SK-N-SH (cell line): ENCODE data around the gene ZGLP1. TPM values are rescaled to one million over a fixed set of nuclear protein-coding genes. Genes with fewer than 3 reads are reported as not detected.

Experiments
- CTCF ChIA-PET: fragments of 300-600, 350-600 bp; formaldehyde crosslinking; extraction: SDS; loops from one replicate; lab custom pipeline; 2021; lab: Yijun Ruan, JAX
- POLR2A ChIA-PET: fragments of 350-600 bp; sonication (Branson Sonifier 250); formaldehyde crosslinking; extraction: SDS; loops from one replicate; lab custom pipeline; 2020; ENCODE audit warnings: antibody characterized with exemption, inconsistent platforms; lab: Yijun Ruan, JAX
- DNase-seq: peaks from one replicate; pipeline ENCODE4 v3.0.0; 2012
- H2AFZ ChIP-seq: fragments of 200-600 bp; sonication (generic); 2 replicates; pipeline ENCODE4 v1.8.1; 2016; ENCODE audit warnings: antibody characterized with exemption, mild to moderate bottlenecking, low read depth
- H3F3A ChIP-seq: fragments of 200-600 bp; sonication (generic); replicated peaks from 2 replicates; pipeline ENCODE3; 2016; ENCODE audit warnings: antibody characterized with exemption, mild to moderate bottlenecking; ENCODE audit not compliant: insufficient read depth
- H3K27ac ChIP-seq, 2 experiments: fragments of 200-500 bp in 1 of 2; fragments of 200-600 bp in 1 of 2; sonication (Bioruptor generic) in 1 of 2; sonication (generic), shearing (Covaris generic) in 1 of 2; 2 replicates each; pipeline versions ENCODE4 v1.5.1 to v1.6.1; 2014 to 2016; ENCODE audit warnings: low read depth in 2 of 2, inconsistent platforms in 1 of 2, low read length in 1 of 2, mild to moderate bottlenecking in 1 of 2, mixed read lengths in 1 of 2
- H3K27me3 ChIP-seq: fragments of 200-600 bp; sonication (generic), shearing (Covaris generic); 2 replicates; pipeline ENCODE4 v1.6.1; 2016; ENCODE audit warnings: mixed run types; ENCODE audit not compliant: insufficient read depth
- H3K36me3 ChIP-seq, 2 experiments: fragments of 200-500 bp in 1 of 2; fragments of 200-600 bp in 1 of 2; sonication (Bioruptor generic) in 1 of 2; sonication (generic) in 1 of 2; replicated peaks in 1 of 2; 2 replicates each; pipeline versions ENCODE3 to v1.5.1; 2014 to 2016; ENCODE audit warnings: low read length in 1 of 2, mild to moderate bottlenecking in 1 of 2; ENCODE audit not compliant: insufficient read depth in 2 of 2, control insufficient read depth in 1 of 2
- H3K4me1 ChIP-seq, 2 experiments: fragments of 200-500 bp in 1 of 2; fragments of 200-600 bp in 1 of 2; sonication (Bioruptor generic) in 1 of 2; sonication (generic), shearing (Covaris generic) in 1 of 2; 2 replicates each; pipeline versions ENCODE4 v1.5.1 to v1.6.1; 2014 to 2016; ENCODE audit warnings: low read depth in 1 of 2, low read length in 1 of 2, mixed run types in 1 of 2; ENCODE audit not compliant: insufficient read depth in 2 of 2, control insufficient read depth in 1 of 2
- H3K4me2 ChIP-seq: fragments of 200-600 bp; sonication (generic), shearing (Covaris generic); 2 replicates; pipeline ENCODE4 v1.6.1; 2017; ENCODE audit warnings: mixed run types
- H3K4me3 ChIP-seq, 2 experiments: fragments of 200-500 bp in 1 of 2; fragments of 200-600 bp in 1 of 2; sonication (Bioruptor generic) in 1 of 2; sonication (generic), shearing (Covaris generic) in 1 of 2; 2 replicates each; pipeline versions ENCODE4 v1.5.1 to v1.8.1; 2014 to 2016; ENCODE audit warnings: low read depth in 2 of 2, inconsistent platforms in 1 of 2, low read length in 1 of 2, mild to moderate bottlenecking in 1 of 2, mixed read lengths in 1 of 2, moderate library complexity in 1 of 2
- H3K79me2 ChIP-seq: fragments of 200-600 bp; sonication (generic); 2 replicates; pipeline ENCODE4 v1.8.1; 2017; ENCODE audit warnings: mild to moderate bottlenecking; ENCODE audit not compliant: insufficient read depth
- H3K9ac ChIP-seq: fragments of 200-600 bp; sonication (generic); 2 replicates; pipeline ENCODE4 v1.6.1; 2017; ENCODE audit warnings: mixed run types
- H3K9me2 ChIP-seq: fragments of 200-600 bp; sonication (generic); 2 replicates; pipeline ENCODE4 v1.6.1; 2017; ENCODE audit warnings: mixed run types
- H3K9me3 ChIP-seq: fragments of 200-600 bp; sonication (generic); 2 replicates; pipeline ENCODE4 v1.6.1; 2017; ENCODE audit warnings: mixed run types, mild to moderate bottlenecking, moderate library complexity
- H4K20me1 ChIP-seq: fragments of 200-600 bp; sonication (generic); 2 replicates; pipeline ENCODE4 v1.6.1; 2017; ENCODE audit warnings: mild to moderate bottlenecking, mixed run types; ENCODE audit not compliant: insufficient read depth
- CTCF ChIP-seq: fragments of 200-600 bp; sonication (generic); IDR thresholded peaks from 2 replicates; pipeline ENCODE4 v1.6.1; 2017; ENCODE audit warnings: antibody characterized with exemption, mild to moderate bottlenecking, moderate library complexity
- ELF1 ChIP-seq: IDR thresholded peaks from 2 replicates; pipeline ENCODE4 v1.4.0; 2012
- FOXJ3 ChIP-seq: sonication (generic); formaldehyde crosslinking; IDR thresholded peaks from 2 replicates; pipeline ENCODE4 v1.5.1; 2020; ENCODE audit warnings: mild to moderate bottlenecking, missing genetic modification reagents
- FOXM1 ChIP-seq: IDR thresholded peaks from 2 replicates; pipeline ENCODE4 v1.4.0; 2012; ENCODE audit warnings: low read depth, mild to moderate bottlenecking
- JUND ChIP-seq: IDR thresholded peaks from 2 replicates; pipeline ENCODE4 v1.4.0; 2012
- PBX3 ChIP-seq: IDR thresholded peaks from 2 replicates; pipeline ENCODE4; 2012
- POLR2AphosphoS5 ChIP-seq: IDR thresholded peaks from 2 replicates; pipeline ENCODE4 v1.6.1; 2012; ENCODE audit warnings: low read depth, low read length
- RAD21 ChIP-seq: IDR thresholded peaks from 2 replicates; pipeline ENCODE4 v1.6.1; 2012; ENCODE audit warnings: mild to moderate bottlenecking, low read length
- RCOR1 ChIP-seq: fragments of 150-350 bp; IDR thresholded peaks from 2 replicates; pipeline ENCODE4 v1.6.1; 2017; ENCODE audit warnings: antibody characterized with exemption, low read length
- REST ChIP-seq: IDR thresholded peaks from 2 replicates; pipeline ENCODE4 v1.6.1; 2012; ENCODE audit warnings: mild to moderate bottlenecking, low read depth, low read length, moderate library complexity
- RFX5 ChIP-seq: IDR thresholded peaks from 2 replicates; pipeline ENCODE4 v1.6.1; 2012; ENCODE audit warnings: mild to moderate bottlenecking, improper control_type of control experiment, low read length
- SMC3 ChIP-seq: IDR thresholded peaks from 2 replicates; pipeline ENCODE4 v1.6.1; 2012; ENCODE audit warnings: low read depth, low read length, improper control_type of control experiment
- TCF12 ChIP-seq: IDR thresholded peaks from 2 replicates; pipeline ENCODE4 v1.4.0; 2012
- WGBS: methylation state at CpG from one replicate; pipeline ENCODE4 v1.1.6; 2017; ENCODE audit warnings: low lambda C conversion rate; 5-methylcytosine and 5-hydroxymethylcytosine counted together
- polyA plus RNA-seq, 3 experiments: library from polyadenylated mRNA; depleted of rRNA; stranded (reverse); fragments of >200 nt; gene quantifications; 2 replicates each; pipeline ENCODE4 v1.2.3, GENCODE V29; 2012

The ZGLP1 gene
- polyA plus RNA-seq, 1 of the 3 experiments (the other 2 are of a cell fraction): 1.8 TPM

GRCh38 chr19:10258080-10258710 is 51.4 kb downstream of the ZGLP1 start:
- no peak overlapping the region for H2AFZ ChIP-seq
- no peaks in the 10 kb centered on the region for H4K20me1 ChIP-seq
- POLR2A ChIA-PET: interaction anchor here (0.9 to 1.5 kb wide), 4 partner anchors 11 to 133 kb away, joined by 3 to 4 read pairs (median 3); partner anchors contain the start of gene DNMT1
- H3F3A ChIP-seq: peaks cover 10% of the 10 kb centered on the region
- no peak overlapping the region for H3K9ac ChIP-seq
- H3K27me3 ChIP-seq: no peaks in the 10 kb centered on the region
- no peaks in the 10 kb centered on the region for H3K9me2 ChIP-seq
- no peak for DNase-seq
- WGBS: 96% methylated on average over 8 of the region's 18 CpGs
- H3K4me3 ChIP-seq: no peak overlapping the region
- peaks cover 10% of the 10 kb centered on the region for H3K79me2 ChIP-seq
- no peaks in the 10 kb centered on the region; a peak in 1 of 4 replicates for H3K4me1 ChIP-seq
- CTCF ChIA-PET: interaction anchor here (0.6 to 17.2 kb wide), 52 partner anchors 8 to 333 kb away, joined by 3 to 596 read pairs (median 4); partner anchors contain the start of genes CDC37, DNMT1, FDX2 and ICAM1
- no peaks in the 10 kb centered on the region for H3K9me3 ChIP-seq
- peaks cover 6 to 23% of the 10 kb centered on the region in 2 experiments for H3K36me3 ChIP-seq
- TF ChIP-seq RCOR1 (no peak), ELF1 (no peak), POLR2AphosphoS5 (no peak)
- no peak overlapping the region for H3K27ac ChIP-seq
- no peak overlapping the region for H3K4me2 ChIP-seq

GRCh38 chr19:10256970-10257615 is 52.5 kb downstream of the ZGLP1 start:
- Histone ChIP-seq H2AFZ (no peak overlapping the region), H3K9me3 (no peaks in the 10 kb centered on the region), H3K9ac (no peak overlapping the region), H3K79me2 (peaks cover 21% of the 10 kb centered on the region), H3K4me1 (peaks cover 0 to 5% of the 10 kb centered on the region in 2 experiments; a peak in 1 of 4 replicates), H3K27ac (no peak overlapping the region), H3K27me3 (no peaks in the 10 kb centered on the region), H3K4me3 (no peak overlapping the region), H3F3A (peaks cover 10% of the 10 kb centered on the region), H4K20me1 (no peaks in the 10 kb centered on the region), H3K9me2 (no peaks in the 10 kb centered on the region), H3K36me3 (peaks cover 6 to 23% of the 10 kb centered on the region in 2 experiments)
- DNase-seq: no peak
- WGBS: 85% methylated on average over 9 of the region's 9 CpGs
- POLR2A ChIA-PET: interaction anchor here (0.6 kb wide), 1 partner anchor 62 kb away, joined by 3 read pairs; the partner anchor contains the start of gene DNMT1
- CTCF ChIA-PET: interaction anchor here (6.1 to 17.2 kb wide), 2 partner anchors 12 to 126 kb away, joined by 81 to 596 read pairs; partner anchors contain the start of genes ICAM1 and TYK2
- TF ChIP-seq TCF12 (no peak), SMC3 (no peak), ELF1 (no peak), PBX3 (no peak)
- TF ChIP-seq, all 33 proteins: peak for 0
- no peak overlapping the region for H3K4me2 ChIP-seq

GRCh38 chr19:10256551-10256950 is 53.1 kb downstream of the ZGLP1 start:
- H3K4me1 ChIP-seq: peaks cover 0 to 5% of the 10 kb centered on the region in 2 experiments; a peak in 1 of 4 replicates
- no peak overlapping the region for H3K4me3 ChIP-seq
- CTCF ChIA-PET: interaction anchor here (6.1 to 17.2 kb wide), 2 partner anchors 13 to 127 kb away, joined by 81 to 596 read pairs; partner anchors contain the start of genes ICAM1 and TYK2
- no peak overlapping the region for H3K9ac ChIP-seq
- no peak for DNase-seq
- POLR2A ChIA-PET: interaction anchor here (0.6 kb wide), 1 partner anchor 62 kb away, joined by 3 read pairs; the partner anchor contains the start of gene DNMT1
- no peak overlapping the region for H2AFZ ChIP-seq
- no peaks in the 10 kb centered on the region for H3K9me2 ChIP-seq
- WGBS: 97% methylated on average over 18 of the region's 18 CpGs
- no peaks in the 10 kb centered on the region for H3K27me3 ChIP-seq
- H4K20me1 ChIP-seq: no peaks in the 10 kb centered on the region
- peaks cover 21% of the 10 kb centered on the region for H3K79me2 ChIP-seq
- H3K9me3 ChIP-seq: no peaks in the 10 kb centered on the region
- no peak overlapping the region for H3K4me2 ChIP-seq
- no peak overlapping the region for H3K27ac ChIP-seq
- peaks cover 10% of the 10 kb centered on the region for H3F3A ChIP-seq
- H3K36me3 ChIP-seq: peaks cover 6 to 23% of the 10 kb centered on the region in 2 experiments
- TF ChIP-seq ELF1 (no peak), FOXJ3 (CRISPR knock-in tag) (no peak), RAD21 (no peak), JUND (no peak), REST (no peak), CTCF (no peak), RFX5 (no peak), TCF12 (no peak), FOXM1 (no peak)
